HEK293 (cell line): ENCODE results near the gene FLOT2.

Source experiments
- BCL11A ChIP-seq: fragments of 450-650 bp; formaldehyde crosslinking; IDR thresholded peaks from 2 replicates; pipeline ENCODE4 v1.5.1; 2016; ENCODE audit warnings: low read depth, missing biosample characterization, missing genetic modification characterization
- BCL11B ChIP-seq: fragments of 450-650 bp; formaldehyde crosslinking; IDR thresholded peaks from 2 replicates; pipeline ENCODE4 v1.5.1; 2016; ENCODE audit warnings: low read depth, missing biosample characterization, missing genetic modification characterization
- GLI2 ChIP-seq: fragments of 450-650 bp; formaldehyde crosslinking; IDR thresholded peaks from 2 replicates; pipeline ENCODE4; 2017; ENCODE audit warnings: missing biosample characterization, missing genetic modification characterization, low read depth, borderline replicate concordance
- INSM2 ChIP-seq: fragments of 450-650 bp; formaldehyde crosslinking; IDR thresholded peaks from 2 replicates; pipeline ENCODE4 v1.5.1; 2016; ENCODE audit warnings: missing biosample characterization, missing genetic modification characterization
- KLF17 ChIP-seq: fragments of 450-650 bp; formaldehyde crosslinking; IDR thresholded peaks from 2 replicates; pipeline ENCODE4 v1.5.1; 2016; ENCODE audit warnings: missing biosample characterization, missing genetic modification characterization
- MEIS1 ChIP-seq: sonication (generic); formaldehyde crosslinking; IDR thresholded peaks from 2 replicates; pipeline ENCODE4 v1.8.1; 2022; ENCODE audit warnings: missing genetic modification reagents, mild to moderate bottlenecking, borderline replicate concordance
- PRDM1 ChIP-seq: fragments of 450-650 bp; formaldehyde crosslinking; IDR thresholded peaks from 2 replicates; pipeline ENCODE4; 2016; ENCODE audit warnings: missing biosample characterization, missing genetic modification characterization
- REPIN1 ChIP-seq: fragments of 450-650 bp; formaldehyde crosslinking; IDR thresholded peaks from 2 replicates; pipeline ENCODE4 v1.5.1; 2017; ENCODE audit warnings: missing biosample characterization, missing genetic modification characterization, low read depth
- SCRT2 ChIP-seq: fragments of 450-650 bp; formaldehyde crosslinking; IDR thresholded peaks from 2 replicates; pipeline ENCODE4 v1.5.1; 2016; ENCODE audit warnings: missing biosample characterization, missing genetic modification characterization
- TRIM28 ChIP-seq: IDR thresholded peaks from 2 replicates; pipeline ENCODE4 v1.6.1; 2011; ENCODE audit warnings: low read length, control low read depth, borderline replicate concordance
- ZBTB1 ChIP-seq: fragments of 450-650 bp; formaldehyde crosslinking; IDR thresholded peaks from 2 replicates; pipeline ENCODE4 v1.5.1; 2016; ENCODE audit warnings: missing biosample characterization, missing genetic modification characterization
- ZBTB17 ChIP-seq: fragments of 450-650 bp; formaldehyde crosslinking; IDR thresholded peaks from 2 replicates; pipeline ENCODE4 v1.5.1; 2016; ENCODE audit warnings: missing biosample characterization, missing genetic modification characterization
- ZBTB26 ChIP-seq: fragments of 450-650 bp; formaldehyde crosslinking; optimal IDR thresholded peaks from 2 replicates; pipeline ENCODE3; 2016; ENCODE audit warnings: missing biosample characterization, mild to moderate bottlenecking, missing genetic modification characterization
- ZBTB7A ChIP-seq: fragments of 450-650 bp; formaldehyde crosslinking; IDR thresholded peaks from 2 replicates; pipeline ENCODE4 v1.5.1; 2016; ENCODE audit warnings: low read depth, missing biosample characterization, missing genetic modification characterization
- ZFHX2 ChIP-seq: fragments of 450-650 bp; formaldehyde crosslinking; conservative IDR thresholded peaks from 2 replicates; pipeline ENCODE4 v1.5.1; 2016; ENCODE audit warnings: missing biosample characterization, missing genetic modification characterization
- ZNF112 ChIP-seq: fragments of 450-650 bp; formaldehyde crosslinking; IDR thresholded peaks from 2 replicates; pipeline ENCODE4 v1.5.0; 2017; ENCODE audit warnings: missing biosample characterization, missing genetic modification characterization
- ZNF138 ChIP-seq: fragments of 450-650 bp; formaldehyde crosslinking; IDR thresholded peaks from 2 replicates; pipeline ENCODE4 v1.5.1; 2016; ENCODE audit warnings: missing biosample characterization, missing genetic modification characterization, borderline replicate concordance
- ZNF157 ChIP-seq: fragments of 450-650 bp; formaldehyde crosslinking; IDR thresholded peaks from 2 replicates; pipeline ENCODE4 v1.5.1; 2016; ENCODE audit warnings: missing biosample characterization, missing genetic modification characterization
- ZNF174 ChIP-seq: fragments of 450-650 bp; formaldehyde crosslinking; IDR thresholded peaks from 2 replicates; pipeline ENCODE4 v1.5.0; 2017; ENCODE audit warnings: missing biosample characterization, mild to moderate bottlenecking, missing genetic modification characterization
- ZNF26 ChIP-seq: fragments of 450-650 bp; formaldehyde crosslinking; IDR thresholded peaks from 2 replicates; pipeline ENCODE4 v1.5.1; 2016; ENCODE audit warnings: missing biosample characterization, missing genetic modification characterization
- ZNF335 ChIP-seq: fragments of 450-650 bp; formaldehyde crosslinking; conservative IDR thresholded peaks from 2 replicates; pipeline ENCODE4 v1.5.1; 2016; ENCODE audit warnings: missing biosample characterization, missing genetic modification characterization
- ZNF366 ChIP-seq: fragments of 450-650 bp; formaldehyde crosslinking; conservative IDR thresholded peaks from 2 replicates; pipeline ENCODE4 v1.5.1; 2016; ENCODE audit warnings: missing biosample characterization, missing genetic modification characterization
- ZNF433 ChIP-seq: fragments of 450-650 bp; formaldehyde crosslinking; IDR thresholded peaks from 2 replicates; pipeline ENCODE4 v1.5.1; 2016; ENCODE audit warnings: missing biosample characterization, missing genetic modification characterization, low read depth
- ZNF514 ChIP-seq: fragments of 450-650 bp; formaldehyde crosslinking; IDR thresholded peaks from 2 replicates; pipeline ENCODE4 v1.5.1; 2016; ENCODE audit warnings: missing biosample characterization, missing genetic modification characterization
- ZNF521 ChIP-seq: fragments of 450-650 bp; formaldehyde crosslinking; IDR thresholded peaks from 2 replicates; pipeline ENCODE4 v1.5.1; 2017; ENCODE audit warnings: missing biosample characterization, mild to moderate bottlenecking, missing genetic modification characterization
- ZNF558 ChIP-seq: fragments of 450-650 bp; formaldehyde crosslinking; IDR thresholded peaks from 2 replicates; pipeline ENCODE4 v1.5.1; 2016; ENCODE audit warnings: missing biosample characterization, missing genetic modification characterization
- ZNF626 ChIP-seq: fragments of 450-650 bp; sonication (Bioruptor Pico); formaldehyde crosslinking; IDR thresholded peaks from 2 replicates; pipeline ENCODE4 v1.5.1; 2018; ENCODE audit warnings: missing biosample characterization, missing genetic modification characterization, inconsistent platforms
- ZNF639 ChIP-seq: fragments of 450-650 bp; formaldehyde crosslinking; IDR thresholded peaks from 2 replicates; pipeline ENCODE4 v1.5.1; 2016; ENCODE audit warnings: missing biosample characterization, missing genetic modification characterization
- ZNF670 ChIP-seq: fragments of 450-650 bp; formaldehyde crosslinking; IDR thresholded peaks from 2 replicates; pipeline ENCODE4 v1.5.1; 2016; ENCODE audit warnings: missing biosample characterization, missing genetic modification characterization, low read depth
- ZNF692 ChIP-seq: fragments of 450-650 bp; formaldehyde crosslinking; IDR thresholded peaks from 2 replicates; pipeline ENCODE4 v1.5.1; 2016; ENCODE audit warnings: missing biosample characterization, missing genetic modification characterization
- ZNF707 ChIP-seq: fragments of 450-650 bp; formaldehyde crosslinking; IDR thresholded peaks from 2 replicates; pipeline ENCODE4 v1.5.1; 2016; ENCODE audit warnings: missing biosample characterization, missing genetic modification characterization
- ZNF777 ChIP-seq: fragments of 450-650 bp; formaldehyde crosslinking; IDR thresholded peaks from 2 replicates; pipeline ENCODE4 v1.5.1; 2017; ENCODE audit warnings: missing biosample characterization, missing genetic modification characterization, borderline replicate concordance
- ZNF830 ChIP-seq: fragments of 450-650 bp; IDR thresholded peaks from 2 replicates; pipeline ENCODE4 v1.5.0; 2018; ENCODE audit warnings: missing biosample characterization, missing genetic modification characterization, low read depth, mild to moderate bottlenecking, moderate library complexity
- ZNF837 ChIP-seq: fragments of 450-650 bp; formaldehyde crosslinking; IDR thresholded peaks from 2 replicates; pipeline ENCODE4 v1.5.1; 2016; ENCODE audit warnings: missing biosample characterization, missing genetic modification characterization
- ZSCAN16 ChIP-seq: fragments of 450-650 bp; formaldehyde crosslinking; IDR thresholded peaks from 2 replicates; pipeline ENCODE4 v1.5.1; 2016; ENCODE audit warnings: missing biosample characterization, missing genetic modification characterization

Gene FLOT2

GRCh38 chr17:28925912-28926365 is 28.4 kb upstream of the FLOT2 start (continued):
- TF ChIP-seq ZSCAN16 (tag by site-specific recombination) (no peak), ZNF433 (tag by site-specific recombination) (no peak), ZNF830 (no peak), BCL11B (no peak), MEIS1 (CRISPR knock-in tag) (no peak), ZNF521 (tag by site-specific recombination) (no peak), TRIM28 (no peak), ZBTB1 (tag by site-specific recombination) (no peak), ZNF26 (no peak), ZNF692 (0 out of 2 replicates have a peak, but pooled peaks have one; percentile 24), ZNF157 (tag by site-specific recombination) (no peak), REPIN1 (tag by site-specific recombination) (no peak), ZNF707 (tag by site-specific recombination) (no peak), BCL11A (tag by site-specific recombination) (no peak), ZNF558 (tag by site-specific recombination) (peak; percentile 69; the same call in 1 of the 2 replicates), ZNF366 (tag by site-specific recombination) (peak; percentile 86), ZNF626 (no peak), ZBTB26 (no peak), ZNF670 (tag by site-specific recombination) (no peak), INSM2 (tag by site-specific recombination) (peak; percentile 48; the same call in 1 of the 2 replicates), KLF17 (no peak), ZBTB17 (tag by site-specific recombination) (no peak), ZFHX2 (tag by site-specific recombination) (no peak), ZNF112 (tag by site-specific recombination) (no peak), ZNF335 (tag by site-specific recombination) (peak; percentile 19; the same call in 1 of the 2 replicates), ZNF514 (tag by site-specific recombination) (no peak), ZNF837 (tag by site-specific recombination) (no peak), ZNF174 (tag by site-specific recombination) (no peak), ZNF138 (tag by site-specific recombination) (no peak), GLI2 (no peak), PRDM1 (no peak), ZNF639 (tag by site-specific recombination) (no peak), ZBTB7A (tag by site-specific recombination) (no peak), SCRT2 (tag by site-specific recombination) (peak; percentile 42; the same call in 1 of the 2 replicates), ZNF777 (tag by site-specific recombination) (no peak)
